Activated CD4-positive, alpha-beta T cell treated with anti-CD3 and anti-CD28 coated beads, Interleukin-2, amount 50 U/mL, for 24 hours (primary cell): Measurements from ENCODE around the gene DCT.

ENCODE experiments used
- DNase-seq, 2 donors: peaks; one replicate each; pipeline ENCODE4 v3.0.0-alpha.2; 2020; ENCODE audit warnings: low read depth in 1 of 2, low spot score in 1 of 2

DCT gene

GRCh38 chr13:94399812-94400211 lies 79.7 kb downstream of the DCT start:
- no peak for DNase-seq

- no peak for DNase-seq
Observed at GRCh38 chr13:94395860-94396259, 83.6 kb downstream of the DCT start.

- DNase-seq: no peak
Observed at GRCh38 chr13:94394723-94395122, 84.8 kb downstream of the DCT start.

GRCh38 chr13:94390881-94391280 lies 88.6 kb downstream of the DCT start:
- DNase-seq: no peak

GRCh38 chr13:94389604-94390351 lies 89.7 kb downstream of the DCT start:
- DNase-seq: no peak

- no peak for DNase-seq
Observed at GRCh38 chr13:94387047-94387446, 92.4 kb downstream of the DCT start.
